ENCODE data around the gene S100A9. TPM values are rescaled to one million over a fixed set of nuclear protein-coding genes. Genes with fewer than 3 reads are reported as not detected.
A peak's percentile ranks its signal among the peaks of the same experiment; 100 is the strongest.
"Not testable (repeated sequence)": the region's sequence is repeated elsewhere in the genome, so short reads cannot be mapped to it uniquely, and the experiment has no call there.

The S100A9 gene
- polyA plus RNA-seq, 3 donors, result 20,498 to 43,602 (median 40,800) TPM

DNA sequence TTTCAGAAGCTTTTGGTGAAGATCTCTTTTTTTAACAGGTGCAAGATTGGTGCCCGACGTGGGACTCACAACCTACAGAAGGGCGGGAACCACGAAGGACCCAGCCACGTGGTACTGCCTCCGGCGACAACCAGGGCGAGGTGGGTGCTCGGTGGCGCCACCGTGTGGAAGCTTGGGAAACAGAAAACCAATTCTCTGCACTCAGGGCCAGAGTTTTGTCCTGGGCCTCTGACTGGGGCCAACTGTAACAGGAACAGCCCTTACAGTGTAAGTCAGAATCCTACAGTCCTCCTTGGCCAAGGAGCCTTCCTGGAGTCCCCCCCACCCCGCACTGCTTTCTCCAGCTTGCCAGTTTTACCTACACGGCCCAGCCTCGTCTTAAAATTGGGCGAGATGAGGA is 47.1 kb downstream of the S100A9 start:
- Histone ChIP-seq H3K4me2 (replicated peaks; ENCODE audit: extremely low read depth, low read length, poor library complexity, severe bottlenecking) (no peak overlapping the region), H3K9me3 (replicated peaks in 1 of 2; ENCODE audit: control insufficient read depth in 1 of 2, insufficient read depth in 1 of 2, low read length in 2 of 2) (no peaks in the 10 kb centered on the region), H3K79me2 (ENCODE audit: insufficient read depth, low read length) (peaks cover 11% of the 10 kb centered on the region), H3K36me3 (replicated peaks in 1 of 2; ENCODE audit: control insufficient read depth in 1 of 2, insufficient read depth in 2 of 2, low read length in 2 of 2) (no peaks in the 10 kb centered on the region), H3K4me1 (ENCODE audit: control insufficient read depth in 1 of 2, insufficient read depth in 2 of 2, low read length in 2 of 2) (peaks cover 39 to 42% of the 10 kb centered on the region in 2 donors), H2AFZ (ENCODE audit: insufficient read depth, low read depth, low read length, poor library complexity, severe bottlenecking) (no peak overlapping the region), H3K4me3 (replicated peaks in 1 of 3; ENCODE audit: low read depth in 2 of 3, low read length in 3 of 3) (no peak overlapping the region), H4K20me1 (ENCODE audit: insufficient read depth, low read length) (no peaks in the 10 kb centered on the region), H3K27me3 (ENCODE audit: control insufficient read depth in 2 of 2, insufficient read depth in 2 of 2, low read length in 2 of 2) (no peaks in the 10 kb centered on the region), H3K9ac (ENCODE audit: insufficient read depth, low read length, poor library complexity, severe bottlenecking) (no peak overlapping the region), H3K27ac (ENCODE audit: low read depth in 1 of 2, low read length in 2 of 2) (no peak overlapping the region)
- Mint-ChIP-seq H3K9me3 (peaks cover 0 to 4% (median 2%) of the 10 kb centered on the region in 7 donors), H3K4me3 (peak overlapping the region in 1 of 2 donors; percentile 30), H3K27ac (peak overlapping the region in 5 of 7 donors; percentile 8 to 67 (median 44)), H3K4me1 (peaks cover 46% of the 10 kb centered on the region), H3K36me3 (peaks cover 0 to 2% of the 10 kb centered on the region in 2 donors), H3K27me3 (ENCODE audit: low read depth in 3 of 3) (peaks cover 14 to 21% (median 20%) of the 10 kb centered on the region in 3 donors)
- whole genome bisulfite sequencing (ENCODE audit: insufficient coverage), result 57% methylated on average over 7 of the region's 15 CpGs
- intact Hi-C loops (cut with micrococcal nuclease), result loop anchor here (1.0 to 5.0 kb wide), 3 partner anchors 47 to 93 kb away; partner anchors contain the start of gene S100A9 (in 1 of the 2)
- peak; percentile 68 to 79 (median 72) for DNase-seq
- TF ChIP-seq, protein P1, sequence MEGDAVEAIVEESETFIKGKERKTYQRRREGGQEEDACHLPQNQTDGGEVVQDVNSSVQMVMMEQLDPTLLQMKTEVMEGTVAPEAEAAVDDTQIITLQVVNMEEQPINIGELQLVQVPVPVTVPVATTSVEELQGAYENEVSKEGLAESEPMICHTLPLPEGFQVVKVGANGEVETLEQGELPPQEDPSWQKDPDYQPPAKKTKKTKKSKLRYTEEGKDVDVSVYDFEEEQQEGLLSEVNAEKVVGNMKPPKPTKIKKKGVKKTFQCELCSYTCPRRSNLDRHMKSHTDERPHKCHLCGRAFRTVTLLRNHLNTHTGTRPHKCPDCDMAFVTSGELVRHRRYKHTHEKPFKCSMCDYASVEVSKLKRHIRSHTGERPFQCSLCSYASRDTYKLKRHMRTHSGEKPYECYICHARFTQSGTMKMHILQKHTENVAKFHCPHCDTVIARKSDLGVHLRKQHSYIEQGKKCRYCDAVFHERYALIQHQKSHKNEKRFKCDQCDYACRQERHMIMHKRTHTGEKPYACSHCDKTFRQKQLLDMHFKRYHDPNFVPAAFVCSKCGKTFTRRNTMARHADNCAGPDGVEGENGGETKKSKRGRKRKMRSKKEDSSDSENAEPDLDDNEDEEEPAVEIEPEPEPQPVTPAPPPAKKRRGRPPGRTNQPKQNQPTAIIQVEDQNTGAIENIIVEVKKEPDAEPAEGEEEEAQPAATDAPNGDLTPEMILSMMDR (IDR thresholded peaks at IDR 0.05), result peak; percentile 86

DNA sequence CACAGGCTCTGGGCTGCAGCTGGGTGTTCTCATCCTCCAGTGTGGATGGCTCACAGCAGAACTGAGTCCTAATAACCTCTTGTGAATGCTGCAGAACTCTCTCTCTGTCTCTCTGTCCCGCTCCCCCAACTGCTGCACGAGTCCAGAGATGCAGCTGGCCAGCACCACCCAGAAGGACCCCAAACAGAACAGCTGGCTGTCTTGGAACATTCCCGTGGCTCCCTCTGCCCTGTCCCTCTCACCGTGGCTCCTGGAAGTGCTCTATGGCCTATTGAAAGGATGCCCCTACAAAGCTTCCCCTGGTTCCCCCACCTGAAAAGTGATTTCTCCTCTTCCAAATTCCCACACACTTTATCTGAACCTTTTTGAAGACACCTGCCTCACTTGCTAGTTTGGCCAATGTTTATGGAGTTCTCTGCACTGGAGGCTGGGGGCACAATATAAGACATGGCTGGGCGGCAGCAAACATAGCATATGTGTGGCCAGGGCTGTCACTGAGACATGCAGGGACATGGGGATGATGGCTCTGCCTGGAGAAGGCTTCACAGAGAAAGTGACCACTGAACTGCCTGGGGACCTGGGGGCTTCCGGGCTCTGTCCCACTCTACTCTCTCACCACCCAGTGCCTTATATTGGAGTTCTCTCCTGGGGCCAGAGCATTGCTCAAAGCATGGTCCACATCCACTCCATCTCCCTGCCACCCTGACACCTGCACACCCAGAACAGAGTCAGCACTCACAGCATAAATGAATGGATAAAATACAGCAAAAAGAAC is 48.4 kb downstream of the S100A9 start:
- not testable (repeated sequence) for H3K4me2 ChIP-seq (replicated peaks; ENCODE audit: extremely low read depth, low read length, poor library complexity, severe bottlenecking); H3K27ac Mint-ChIP-seq; H3K9me3 ChIP-seq (replicated peaks in 1 of 2; ENCODE audit: control insufficient read depth in 1 of 2, insufficient read depth in 1 of 2, low read length in 2 of 2); H2AFZ ChIP-seq (ENCODE audit: insufficient read depth, low read depth, low read length, poor library complexity, severe bottlenecking); H4K20me1 ChIP-seq (ENCODE audit: insufficient read depth, low read length); H3K9ac ChIP-seq (ENCODE audit: insufficient read depth, low read length, poor library complexity, severe bottlenecking); H3K4me3 ChIP-seq (replicated peaks in 1 of 3; ENCODE audit: low read depth in 2 of 3, low read length in 3 of 3); H3K36me3 Mint-ChIP-seq; H3K9me3 Mint-ChIP-seq; H3K27me3 ChIP-seq (ENCODE audit: control insufficient read depth in 2 of 2, insufficient read depth in 2 of 2, low read length in 2 of 2); H3K36me3 ChIP-seq (replicated peaks in 1 of 2; ENCODE audit: control insufficient read depth in 1 of 2, insufficient read depth in 2 of 2, low read length in 2 of 2); DNase-seq; H3K27ac ChIP-seq (ENCODE audit: low read depth in 1 of 2, low read length in 2 of 2)
- 94% methylated on average over 4 of the region's 6 CpGs for WGBS (ENCODE audit: insufficient coverage)
- intact Hi-C loops (cut with micrococcal nuclease), result loop anchor here in 1 of 2 donors (2.0 kb wide), 1 partner anchor 53 kb away; no protein-coding TSS in a partner anchor
- Histone ChIP-seq H3K79me2 (ENCODE audit: insufficient read depth, low read length) (peaks cover 11% of the 10 kb centered on the region), H3K4me1 (ENCODE audit: control insufficient read depth in 1 of 2, insufficient read depth in 2 of 2, low read length in 2 of 2) (peaks cover 33 to 36% of the 10 kb centered on the region in 2 donors)
- Mint-ChIP-seq H3K4me1 (peaks cover 40% of the 10 kb centered on the region), H3K27me3 (ENCODE audit: low read depth in 3 of 3) (peaks cover 19 to 28% (median 24%) of the 10 kb centered on the region in 3 donors), H3K4me3 (peak overlapping the region in 1 of 2 donors; percentile 13)

DNA sequence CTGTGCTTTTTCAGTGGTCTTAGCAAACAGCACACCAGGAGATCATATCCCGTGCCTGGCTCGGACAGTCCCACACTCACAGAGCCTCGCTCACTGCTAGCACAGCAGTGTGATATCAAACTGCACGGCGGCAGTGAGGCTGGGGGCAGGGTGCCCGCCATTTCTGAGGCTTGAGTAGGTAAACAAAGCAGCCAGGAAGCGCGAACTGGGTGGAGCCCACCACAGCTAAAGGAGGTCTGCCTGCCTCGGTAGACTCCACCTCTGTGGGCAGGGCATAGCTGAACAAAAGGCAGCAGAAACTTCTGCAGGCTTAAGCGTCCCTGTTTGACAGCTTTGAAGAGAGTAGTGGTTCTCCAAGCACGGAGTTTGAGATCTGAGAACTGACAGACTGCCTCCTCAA is 49.6 kb downstream of the S100A9 start:
- peaks cover 0 to 10% (median 6%) of the 10 kb centered on the region in 7 donors for H3K9me3 Mint-ChIP-seq
- H3K9ac ChIP-seq (ENCODE audit: insufficient read depth, low read length, poor library complexity, severe bottlenecking); H3K9me3 ChIP-seq (replicated peaks in 1 of 2; ENCODE audit: control insufficient read depth in 1 of 2, insufficient read depth in 1 of 2, low read length in 2 of 2); intact Hi-C loops (cut with micrococcal nuclease); H3K36me3 Mint-ChIP-seq; DNase-seq; H2AFZ ChIP-seq (ENCODE audit: insufficient read depth, low read depth, low read length, poor library complexity, severe bottlenecking); H3K4me3 ChIP-seq (replicated peaks in 1 of 3; ENCODE audit: low read depth in 2 of 3, low read length in 3 of 3); H3K4me3 Mint-ChIP-seq; H3K36me3 ChIP-seq (replicated peaks in 1 of 2; ENCODE audit: control insufficient read depth in 1 of 2, insufficient read depth in 2 of 2, low read length in 2 of 2); H3K4me2 ChIP-seq (replicated peaks; ENCODE audit: extremely low read depth, low read length, poor library complexity, severe bottlenecking); H3K27ac ChIP-seq (ENCODE audit: low read depth in 1 of 2, low read length in 2 of 2); H3K27me3 ChIP-seq (ENCODE audit: control insufficient read depth in 2 of 2, insufficient read depth in 2 of 2, low read length in 2 of 2); H4K20me1 ChIP-seq (ENCODE audit: insufficient read depth, low read length); H3K27ac Mint-ChIP-seq: not testable (repeated sequence)
- WGBS (ENCODE audit: insufficient coverage), result 66% methylated on average over 9 of the region's 11 CpGs
- peaks cover 27 to 28% of the 10 kb centered on the region in 2 donors for H3K4me1 ChIP-seq (ENCODE audit: control insufficient read depth in 1 of 2, insufficient read depth in 2 of 2, low read length in 2 of 2)
- H3K79me2 ChIP-seq (ENCODE audit: insufficient read depth, low read length), result peaks cover 11% of the 10 kb centered on the region
- H3K27me3 Mint-ChIP-seq (ENCODE audit: low read depth in 3 of 3), result peaks cover 23 to 34% (median 29%) of the 10 kb centered on the region in 3 donors
- peaks cover 34% of the 10 kb centered on the region for H3K4me1 Mint-ChIP-seq
